H1 (cell line): ENCODE measurements around the gene CROCC2.

Experiments used
- EZH2 ChIP-seq: fragments of 200-600 bp; sonication (generic); IDR thresholded peaks from 2 replicates; pipeline ENCODE4 v1.7.1; 2012; ENCODE audit warnings: low read depth, mild to moderate bottlenecking, moderate library complexity, low read length, inconsistent platforms; ENCODE audit not compliant: severe bottlenecking
- ZNF274 ChIP-seq: IDR thresholded peaks from 2 replicates; pipeline ENCODE4 v1.7.0; 2012; ENCODE audit warnings: low read length, borderline replicate concordance; ENCODE audit errors: extremely low read depth
- TF ChIP-seq, protein P1 (sequence below), 3 experiments: IDR thresholded peaks; 1 replicate in 2 of 3; 2 replicates in 1 of 3; pipeline versions ENCODE4 v1.5.1 to v1.6.1; 2011; ENCODE audit warnings: low read length in 3 of 3, mild to moderate bottlenecking in 3 of 3, inconsistent platforms in 2 of 3, low read depth in 1 of 3, moderate library complexity in 1 of 3; ENCODE audit not compliant: insufficient read depth in 1 of 3; ENCODE audit errors: control extremely low read depth in 1 of 3

DNA sequence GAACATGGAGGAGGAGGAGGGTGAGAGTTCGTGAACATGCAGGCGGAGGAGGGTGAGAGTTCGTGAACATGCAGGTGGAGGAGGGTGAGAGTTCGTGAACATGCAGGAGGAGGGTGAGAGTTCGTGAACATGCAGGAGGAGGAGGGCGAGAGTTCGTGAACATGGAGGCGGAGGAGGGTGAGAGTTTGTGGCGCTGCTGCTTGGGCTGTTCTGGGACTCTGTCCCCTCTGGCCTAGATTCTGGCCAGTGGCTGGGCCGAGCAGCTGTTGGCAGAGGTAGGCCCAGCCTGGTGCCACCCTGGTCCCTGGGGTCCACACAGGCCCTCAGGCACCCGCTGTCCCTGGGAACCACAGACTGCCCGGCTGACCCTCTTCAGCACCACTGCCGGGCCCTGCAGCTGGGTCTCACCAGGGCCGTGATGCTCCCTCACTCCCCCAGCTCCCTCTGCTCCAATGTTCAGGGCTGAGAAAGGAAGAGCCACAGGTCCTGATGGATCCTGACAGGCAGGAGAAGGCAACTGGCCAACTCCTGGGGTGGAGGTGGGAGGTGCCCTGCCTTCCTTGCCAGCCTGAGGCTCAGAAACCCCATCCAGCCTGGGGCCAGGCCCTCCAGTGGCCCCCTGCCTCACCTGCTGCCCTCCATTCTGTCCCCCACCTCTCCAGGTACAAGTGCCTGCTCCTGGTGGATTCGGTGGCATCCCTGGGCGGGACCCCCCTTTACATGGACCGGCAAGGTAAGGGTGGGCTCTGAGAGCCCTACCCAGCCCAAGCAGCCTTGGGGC is 33.6 kb upstream of the CROCC2 start:
- TF ChIP-seq EZH2 = no peak
- TF ChIP-seq, protein P1, sequence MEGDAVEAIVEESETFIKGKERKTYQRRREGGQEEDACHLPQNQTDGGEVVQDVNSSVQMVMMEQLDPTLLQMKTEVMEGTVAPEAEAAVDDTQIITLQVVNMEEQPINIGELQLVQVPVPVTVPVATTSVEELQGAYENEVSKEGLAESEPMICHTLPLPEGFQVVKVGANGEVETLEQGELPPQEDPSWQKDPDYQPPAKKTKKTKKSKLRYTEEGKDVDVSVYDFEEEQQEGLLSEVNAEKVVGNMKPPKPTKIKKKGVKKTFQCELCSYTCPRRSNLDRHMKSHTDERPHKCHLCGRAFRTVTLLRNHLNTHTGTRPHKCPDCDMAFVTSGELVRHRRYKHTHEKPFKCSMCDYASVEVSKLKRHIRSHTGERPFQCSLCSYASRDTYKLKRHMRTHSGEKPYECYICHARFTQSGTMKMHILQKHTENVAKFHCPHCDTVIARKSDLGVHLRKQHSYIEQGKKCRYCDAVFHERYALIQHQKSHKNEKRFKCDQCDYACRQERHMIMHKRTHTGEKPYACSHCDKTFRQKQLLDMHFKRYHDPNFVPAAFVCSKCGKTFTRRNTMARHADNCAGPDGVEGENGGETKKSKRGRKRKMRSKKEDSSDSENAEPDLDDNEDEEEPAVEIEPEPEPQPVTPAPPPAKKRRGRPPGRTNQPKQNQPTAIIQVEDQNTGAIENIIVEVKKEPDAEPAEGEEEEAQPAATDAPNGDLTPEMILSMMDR (IDR thresholded peaks at IDR 0.05; ENCODE audit: control extremely low read depth in 1 of 3, insufficient read depth in 1 of 3, low read depth in 1 of 3, low read length in 3 of 3) = no peak
- TF ChIP-seq ZNF274 = no peak
